Stimulated activated CD8-positive, alpha-beta memory T cell treated with anti-CD3 and anti-CD28 coated beads, Interleukin-12 subunit alpha, Interleukin-12 subunit beta, amount 100 ng/mL, for 1 hour (primary cell): ENCODE results near the gene ABCC11.

ENCODE experiments used
- DNase-seq: peaks from one replicate; pipeline ENCODE4 v3.0.0-alpha.2; 2020; ENCODE audit warnings: low read depth

Gene ABCC11

DNA sequence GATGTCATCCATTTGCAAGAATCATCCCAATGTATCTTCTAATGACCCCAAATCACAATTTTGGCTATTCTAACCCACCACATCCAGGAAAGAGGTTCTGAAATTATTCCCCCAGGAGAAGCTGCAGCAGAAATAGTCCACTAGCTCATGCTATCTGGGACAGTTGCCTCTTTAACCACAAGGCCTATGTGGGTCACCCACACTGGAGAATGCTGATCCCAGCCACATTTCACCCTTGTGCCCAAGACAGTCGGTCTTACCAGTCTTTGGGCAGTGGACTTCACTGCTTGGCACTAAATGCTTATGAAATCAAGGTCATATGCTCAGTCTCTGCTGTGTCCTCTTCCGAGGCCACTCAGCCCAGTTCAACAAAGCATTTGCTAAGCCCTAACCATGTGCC is 118.6 kb downstream of the ABCC11 start:
- DNase-seq, result no peak

GRCh38 chr16:48126801-48127644 is 120.3 kb downstream of the ABCC11 start:
- DNase-seq, result no peak

DNA sequence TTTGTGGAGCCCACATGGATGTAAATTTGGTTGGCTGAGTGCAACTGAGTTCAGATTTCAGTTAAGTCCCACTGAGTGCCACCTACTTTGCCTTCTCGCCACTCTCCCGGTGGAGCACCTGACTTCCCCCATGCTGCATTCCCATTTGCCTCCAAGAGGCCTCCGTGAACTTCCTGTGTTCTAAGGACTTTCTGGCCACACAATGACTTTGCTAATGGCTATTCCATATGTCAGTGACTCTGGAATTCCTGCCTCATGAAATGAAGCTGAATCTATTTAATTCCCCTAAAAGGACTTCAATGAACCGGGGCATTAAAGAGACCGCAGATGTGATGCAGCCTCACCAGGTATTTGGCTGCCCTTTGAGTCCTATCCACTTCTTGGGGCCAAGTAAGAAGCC is 121.5 kb downstream of the ABCC11 start:
- no peak for DNase-seq

DNA sequence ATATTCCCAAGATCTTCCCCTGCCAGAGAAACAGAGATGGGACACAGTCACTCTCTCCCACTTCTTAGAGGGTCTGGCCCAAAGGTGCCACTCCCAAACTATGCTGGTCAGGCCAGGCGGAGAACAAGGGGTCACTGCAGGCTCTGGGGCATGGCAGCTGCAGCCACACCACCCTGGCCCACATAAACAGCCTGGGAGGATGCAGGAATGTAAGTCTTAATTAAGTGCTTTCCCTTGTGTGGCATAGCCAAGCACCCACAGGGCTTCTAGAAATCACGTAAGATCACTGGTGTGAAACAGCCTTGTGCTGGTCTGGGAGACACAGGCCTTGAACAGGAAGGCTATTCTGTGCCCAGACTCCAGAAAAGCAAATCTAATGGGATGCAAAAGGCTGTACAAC is 123.1 kb downstream of the ABCC11 start:
- no peak for DNase-seq

GRCh38 chr16:48123104-48123788 is 124.1 kb downstream of the ABCC11 start:
- DNase-seq, result no peak

DNA sequence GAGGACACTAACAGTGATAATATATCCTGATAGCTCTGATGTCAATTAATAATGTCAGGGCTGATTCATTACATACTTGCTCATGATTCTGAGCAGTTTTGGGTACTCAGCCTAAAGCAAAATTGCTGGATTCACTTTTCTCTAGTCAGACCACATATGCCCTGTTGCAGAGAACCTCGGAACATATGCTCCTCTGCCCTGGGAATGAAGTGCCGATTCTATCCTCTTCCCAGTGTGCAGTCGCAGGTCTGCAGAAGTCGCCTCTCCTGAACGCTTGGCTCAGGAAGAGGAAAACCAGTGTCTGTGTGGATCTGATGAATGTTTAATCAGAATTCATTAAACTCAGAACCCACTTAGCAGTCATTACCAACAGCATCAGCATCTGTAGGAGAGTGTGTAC is 126.1 kb downstream of the ABCC11 start:
- no peak for DNase-seq

- DNase-seq, result no peak
These were observed 128.5 kb downstream of the ABCC11 start for GRCh38 chr16:48118841-48119240.

- peak; percentile 4 for DNase-seq
These were observed 129.9 kb downstream of the ABCC11 start for GRCh38 chr16:48117217-48118105.
